Loucy (cell line): ENCODE data around the gene TOX2.

Experiments used
- EZH2phosphoT487 ChIP-seq: fragments of 200-600 bp; IDR thresholded peaks from 2 replicates; pipeline ENCODE4 v1.6.1; 2018; ENCODE audit warnings: antibody characterized with exemption, mild to moderate bottlenecking, moderate library complexity, borderline replicate concordance
- TF ChIP-seq, protein P1 (sequence below): fragments of 200-600 bp; sonication (generic); conservative IDR thresholded peaks from 2 replicates; pipeline ENCODE4 v1.5.1; 2014; ENCODE audit warnings: mild to moderate bottlenecking, antibody characterized with exemption, low read length

DNA sequence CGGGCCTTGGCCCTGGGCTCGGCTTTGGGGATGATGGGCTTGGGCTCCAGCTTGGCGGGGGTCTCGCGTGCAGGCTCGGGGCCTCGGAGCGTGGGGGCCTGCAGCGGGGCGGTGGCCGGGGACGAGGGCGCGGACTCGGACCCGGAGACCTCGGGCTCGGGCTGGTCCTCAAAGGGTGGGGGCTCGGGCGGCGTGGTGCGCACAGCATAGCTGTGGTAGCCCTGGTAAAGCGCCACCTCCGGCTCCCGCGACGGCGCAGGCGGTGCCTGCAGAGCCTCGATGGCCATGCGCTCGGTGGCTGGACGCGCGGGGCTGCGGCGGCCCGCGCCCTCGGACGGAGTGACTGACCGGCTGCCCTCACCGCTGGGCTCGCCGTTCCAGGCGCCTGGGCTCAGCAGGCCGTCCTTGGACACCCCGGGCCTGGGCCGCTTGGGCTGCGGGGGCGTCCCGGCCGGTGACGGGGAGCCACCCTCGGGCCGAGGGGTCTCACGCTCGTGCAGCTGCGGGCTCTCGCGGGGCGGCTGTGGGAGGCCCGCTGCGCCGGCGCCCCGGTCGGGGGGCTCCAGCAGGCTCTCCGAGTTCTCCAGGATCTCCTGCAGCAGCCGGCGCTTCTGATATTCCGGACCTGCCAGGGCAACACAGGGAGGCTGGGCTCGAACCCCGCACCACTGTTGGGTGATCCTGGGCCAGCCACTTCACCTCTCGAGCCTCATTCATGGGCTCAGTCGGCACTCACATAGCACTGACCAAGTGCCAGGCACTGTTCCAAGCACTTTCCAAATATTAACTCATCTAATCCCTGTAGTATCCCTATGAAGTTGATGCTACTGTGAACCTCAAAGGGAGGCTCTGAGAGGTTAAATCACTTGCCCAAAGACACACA lies 201.4 kb downstream of the TOX2 start:
- TF ChIP-seq, protein P1, sequence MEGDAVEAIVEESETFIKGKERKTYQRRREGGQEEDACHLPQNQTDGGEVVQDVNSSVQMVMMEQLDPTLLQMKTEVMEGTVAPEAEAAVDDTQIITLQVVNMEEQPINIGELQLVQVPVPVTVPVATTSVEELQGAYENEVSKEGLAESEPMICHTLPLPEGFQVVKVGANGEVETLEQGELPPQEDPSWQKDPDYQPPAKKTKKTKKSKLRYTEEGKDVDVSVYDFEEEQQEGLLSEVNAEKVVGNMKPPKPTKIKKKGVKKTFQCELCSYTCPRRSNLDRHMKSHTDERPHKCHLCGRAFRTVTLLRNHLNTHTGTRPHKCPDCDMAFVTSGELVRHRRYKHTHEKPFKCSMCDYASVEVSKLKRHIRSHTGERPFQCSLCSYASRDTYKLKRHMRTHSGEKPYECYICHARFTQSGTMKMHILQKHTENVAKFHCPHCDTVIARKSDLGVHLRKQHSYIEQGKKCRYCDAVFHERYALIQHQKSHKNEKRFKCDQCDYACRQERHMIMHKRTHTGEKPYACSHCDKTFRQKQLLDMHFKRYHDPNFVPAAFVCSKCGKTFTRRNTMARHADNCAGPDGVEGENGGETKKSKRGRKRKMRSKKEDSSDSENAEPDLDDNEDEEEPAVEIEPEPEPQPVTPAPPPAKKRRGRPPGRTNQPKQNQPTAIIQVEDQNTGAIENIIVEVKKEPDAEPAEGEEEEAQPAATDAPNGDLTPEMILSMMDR, result no peak
- TF ChIP-seq EZH2phosphoT487, result no peak
